Measurements from ENCODE around the gene LPP. TPM values are rescaled to one million over a fixed set of nuclear protein-coding genes. Genes with fewer than 3 reads are reported as not detected.

The LPP gene
- total and polyA plus RNA-seq, 9 of the 15 experiments (the other 6 are each of a cell fraction or from before 2014, with no cell fraction given) = 0.07 to 0.18 TPM; not detected in 7

DNA sequence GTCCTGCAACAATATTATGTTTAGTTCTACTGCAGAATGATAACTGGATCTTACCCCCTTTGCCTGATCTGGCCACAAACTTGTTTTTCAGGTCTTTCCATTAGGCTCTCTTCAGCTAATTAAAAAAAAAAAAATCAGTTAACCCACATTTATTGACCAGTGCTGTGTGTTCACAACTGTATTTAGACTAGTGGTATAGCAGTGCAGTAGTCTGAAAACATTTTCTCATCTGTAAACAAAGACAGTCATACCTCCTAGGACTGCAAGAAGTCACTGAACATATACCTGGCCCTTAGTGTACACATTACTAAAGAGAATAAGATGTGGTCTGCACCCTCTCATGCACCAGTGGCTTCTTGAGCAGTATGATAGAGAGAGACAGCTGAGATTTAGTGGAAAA, 22.5 kb downstream of the LPP start (continued):
- TF ChIP-seq CHD7 (IDR thresholded peaks at IDR 0.05; ENCODE audit: low read depth, low read length) (no peak), SOX6 (IDR thresholded peaks at IDR 0.05) (no peak), POLR2AphosphoS2 (IDR thresholded peaks at IDR 0.05; ENCODE audit: low read length) (no peak), THRAP3 (IDR thresholded peaks at IDR 0.05; ENCODE audit: borderline replicate concordance) (no peak), ZNF639 (CRISPR knock-in tag; conservative IDR thresholded peaks at IDR 0.05 in 1 of 2, IDR thresholded peaks at IDR 0.05 in 1 of 2) (no peak), PATZ1 (CRISPR knock-in tag; IDR thresholded peaks at IDR 0.05; ENCODE audit: borderline replicate concordance) (no peak)
- TF ChIP-seq, protein P1, sequence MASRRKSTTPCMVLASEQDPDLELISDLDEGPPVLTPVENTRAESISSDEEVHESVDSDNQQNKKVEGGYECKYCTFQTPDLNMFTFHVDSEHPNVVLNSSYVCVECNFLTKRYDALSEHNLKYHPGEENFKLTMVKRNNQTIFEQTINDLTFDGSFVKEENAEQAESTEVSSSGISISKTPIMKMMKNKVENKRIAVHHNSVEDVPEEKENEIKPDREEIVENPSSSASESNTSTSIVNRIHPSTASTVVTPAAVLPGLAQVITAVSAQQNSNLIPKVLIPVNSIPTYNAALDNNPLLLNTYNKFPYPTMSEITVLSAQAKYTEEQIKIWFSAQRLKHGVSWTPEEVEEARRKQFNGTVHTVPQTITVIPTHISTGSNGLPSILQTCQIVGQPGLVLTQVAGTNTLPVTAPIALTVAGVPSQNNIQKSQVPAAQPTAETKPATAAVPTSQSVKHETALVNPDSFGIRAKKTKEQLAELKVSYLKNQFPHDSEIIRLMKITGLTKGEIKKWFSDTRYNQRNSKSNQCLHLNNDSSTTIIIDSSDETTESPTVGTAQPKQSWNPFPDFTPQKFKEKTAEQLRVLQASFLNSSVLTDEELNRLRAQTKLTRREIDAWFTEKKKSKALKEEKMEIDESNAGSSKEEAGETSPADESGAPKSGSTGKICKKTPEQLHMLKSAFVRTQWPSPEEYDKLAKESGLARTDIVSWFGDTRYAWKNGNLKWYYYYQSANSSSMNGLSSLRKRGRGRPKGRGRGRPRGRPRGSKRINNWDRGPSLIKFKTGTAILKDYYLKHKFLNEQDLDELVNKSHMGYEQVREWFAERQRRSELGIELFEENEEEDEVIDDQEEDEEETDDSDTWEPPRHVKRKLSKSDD (conservative IDR thresholded peaks at IDR 0.05; ENCODE audit: low read length) = no peak

Measured in K562 (cell line).